HFFc6 (cell line): ENCODE measurements around the gene CDKL2. TPM values are rescaled to one million over a fixed set of nuclear protein-coding genes. Genes with fewer than 3 reads are reported as not detected.

ENCODE experiments used
- DNase-seq: peaks from one replicate; pipeline ENCODE4 v3.0.0-alpha.2; 2018
- H3K27ac Mint-ChIP-seq: 2 replicates; pipeline ENCODE4 v1.8.0; 2020; ENCODE audit warnings: mild to moderate bottlenecking, mixed read lengths
- H3K27me3 Mint-ChIP-seq: 2 replicates; pipeline ENCODE4 v1.8.0; 2021; ENCODE audit warnings: mild to moderate bottlenecking, moderate library complexity, mixed read lengths; ENCODE audit not compliant: insufficient read depth
- H3K36me3 Mint-ChIP-seq: 2 replicates; pipeline ENCODE4 v1.8.0; 2021; ENCODE audit warnings: low read depth, mixed read lengths
- H3K4me1 Mint-ChIP-seq: 2 replicates; pipeline ENCODE4 v1.8.0; 2020; ENCODE audit warnings: low read depth, mixed read lengths
- H3K4me3 Mint-ChIP-seq: 2 replicates; pipeline ENCODE4 v1.8.0; 2020; ENCODE audit warnings: mild to moderate bottlenecking, moderate library complexity, mixed read lengths
- H3K9me3 Mint-ChIP-seq: 2 replicates; pipeline ENCODE4 v1.8.0; 2020; ENCODE audit warnings: mild to moderate bottlenecking, mixed read lengths
- CTCF ChIP-seq: fragments of 200-600 bp; sonication (generic); IDR thresholded peaks from 2 replicates; pipeline ENCODE4 v1.5.0; 2021; ENCODE audit warnings: antibody characterized with exemption, mild to moderate bottlenecking
- total RNA-seq, 6 experiments: library from RNA; stranded (reverse); fragmentation: NEBNext Ultra II Directional; extraction: Animal tissue kit (Norgen Biotek cat#: 25700); gene quantifications; 2 replicates in 1 of 6; 3 replicates in 5 of 6; pipeline ENCODE4 v1.2.3, GENCODE V29; 2021

The CDKL2 gene
- total RNA-seq, 6 experiments from 2014 or later: 0.14 to 0.38 (median 0.19) TPM

DNA sequence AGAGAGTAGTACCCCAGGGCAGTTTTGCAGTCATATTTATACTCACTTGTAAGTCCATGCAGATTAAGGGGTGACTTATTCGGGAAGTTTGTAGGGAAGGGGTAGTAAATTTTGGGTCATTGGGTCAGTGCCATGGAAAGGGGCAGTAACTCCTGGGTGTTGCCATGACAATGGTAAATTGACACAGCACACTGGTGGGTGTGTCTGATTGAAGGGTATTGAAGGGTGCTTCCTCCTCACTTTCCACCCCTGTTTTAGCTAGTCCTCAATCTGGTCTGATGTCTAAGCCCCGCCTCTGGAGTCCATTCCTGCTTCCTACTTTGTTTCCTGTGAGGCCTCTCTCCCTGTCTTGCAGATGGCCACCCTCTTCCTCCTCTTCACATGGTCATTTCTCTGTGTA lies 62.6 kb downstream of the CDKL2 start:
- Mint-ChIP-seq H3K4me3 (no peak overlapping the region), H3K9me3 (no peaks in the 10 kb centered on the region), H3K27me3 (peaks cover 6% of the 10 kb centered on the region), H3K27ac (no peak overlapping the region), H3K36me3 (no peaks in the 10 kb centered on the region), H3K4me1 (no peaks in the 10 kb centered on the region)
- DNase-seq: no peak
- TF ChIP-seq CTCF: no peak

GRCh38 chr4:75566911-75567310 lies 63.4 kb downstream of the CDKL2 start:
- Mint-ChIP-seq H3K27me3 (peaks cover 6% of the 10 kb centered on the region), H3K9me3 (no peaks in the 10 kb centered on the region), H3K4me1 (peaks cover 3% of the 10 kb centered on the region), H3K4me3 (no peak overlapping the region), H3K27ac (no peak overlapping the region), H3K36me3 (no peaks in the 10 kb centered on the region)
- no peak for TF ChIP-seq CTCF
- no peak for DNase-seq

GRCh38 chr4:75565481-75565880 lies 64.8 kb downstream of the CDKL2 start:
- DNase-seq: no peak
- H3K36me3 Mint-ChIP-seq: no peaks in the 10 kb centered on the region
- peaks cover 6% of the 10 kb centered on the region for H3K4me1 Mint-ChIP-seq
- no peak overlapping the region for H3K4me3 Mint-ChIP-seq
- TF ChIP-seq CTCF: no peak
- no peak overlapping the region for H3K27ac Mint-ChIP-seq
- no peaks in the 10 kb centered on the region for H3K9me3 Mint-ChIP-seq
- peaks cover 6% of the 10 kb centered on the region for H3K27me3 Mint-ChIP-seq

- no peak for TF ChIP-seq CTCF
- peaks cover 14% of the 10 kb centered on the region for H3K27me3 Mint-ChIP-seq
- DNase-seq: no peak
- no peaks in the 10 kb centered on the region for H3K9me3 Mint-ChIP-seq
- H3K27ac Mint-ChIP-seq: no peak overlapping the region
- H3K36me3 Mint-ChIP-seq: no peaks in the 10 kb centered on the region
- peaks cover 6% of the 10 kb centered on the region for H3K4me1 Mint-ChIP-seq
- no peak overlapping the region for H3K4me3 Mint-ChIP-seq
Measured at GRCh38 chr4:75564023-75564422, 66.3 kb downstream of the CDKL2 start.

DNA sequence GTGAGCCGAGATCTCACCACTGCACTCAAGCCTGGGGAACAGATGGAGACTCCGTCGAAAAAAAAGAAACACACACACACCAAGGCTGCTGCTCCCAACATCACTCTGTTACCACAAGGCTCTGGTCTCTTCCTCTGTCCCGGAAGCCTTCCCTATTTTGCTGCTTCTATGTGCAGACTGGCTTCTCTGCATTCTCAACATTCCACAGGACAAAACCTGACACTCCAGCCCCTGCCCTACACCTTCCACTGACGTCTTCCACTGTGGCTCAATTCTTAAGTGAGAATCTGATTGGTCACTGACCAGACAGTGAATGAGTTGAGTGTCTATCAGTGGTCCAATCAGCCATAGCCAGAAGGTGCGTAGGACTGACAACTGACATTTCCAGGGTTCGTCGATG lies 68.5 kb downstream of the CDKL2 start:
- Mint-ChIP-seq H3K4me1 (peaks cover 6% of the 10 kb centered on the region), H3K4me3 (no peak overlapping the region), H3K27ac (no peak overlapping the region), H3K36me3 (no peaks in the 10 kb centered on the region), H3K27me3 (peaks cover 16% of the 10 kb centered on the region), H3K9me3 (no peaks in the 10 kb centered on the region)
- no peak for DNase-seq
- no peak for TF ChIP-seq CTCF

DNA sequence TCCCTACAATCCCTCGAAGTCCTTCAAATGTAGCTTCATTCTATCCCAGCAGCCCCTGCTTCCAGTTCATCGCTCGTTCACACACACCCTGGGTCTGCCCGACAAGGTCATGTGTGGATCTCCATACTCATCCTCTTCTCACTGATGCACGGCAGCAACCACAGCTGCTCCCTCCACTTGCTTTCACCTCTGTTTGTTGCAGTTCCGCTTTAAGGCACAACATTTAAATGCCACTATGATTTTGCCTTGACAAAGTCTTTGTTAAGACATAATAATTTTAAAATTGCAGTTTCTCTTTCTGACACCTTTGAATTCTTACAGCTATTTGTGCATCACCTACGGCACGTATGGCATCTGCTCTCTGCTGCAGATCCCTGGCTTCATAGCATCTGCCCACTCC lies 72.6 kb downstream of the CDKL2 start:
- no peak overlapping the region for H3K27ac Mint-ChIP-seq
- no peaks in the 10 kb centered on the region for H3K36me3 Mint-ChIP-seq
- H3K27me3 Mint-ChIP-seq: peaks cover 13% of the 10 kb centered on the region
- TF ChIP-seq CTCF: no peak
- no peak for DNase-seq
- H3K4me1 Mint-ChIP-seq: peaks cover 20% of the 10 kb centered on the region
- no peak overlapping the region for H3K4me3 Mint-ChIP-seq
- no peaks in the 10 kb centered on the region for H3K9me3 Mint-ChIP-seq
